ENCODE data around the gene GPR161.

Gene GPR161

DNA sequence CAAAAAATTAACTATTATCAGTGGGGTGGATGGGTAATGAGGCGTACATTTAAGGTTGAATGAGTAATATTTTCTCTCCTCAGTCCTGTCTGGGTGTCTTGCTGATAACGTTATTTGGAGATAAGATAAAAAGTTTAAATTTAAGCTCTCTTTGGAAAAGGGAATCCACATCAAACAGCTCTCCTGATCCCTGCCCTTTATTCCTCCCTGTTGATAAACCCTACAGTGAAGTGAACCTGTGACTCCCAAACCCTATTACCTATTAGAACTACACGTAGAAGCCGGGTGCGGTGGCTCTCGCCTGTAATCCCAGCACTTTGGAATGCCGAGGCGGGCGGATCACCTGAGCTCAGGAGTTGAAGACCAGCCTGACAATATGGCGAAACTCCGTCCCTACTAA lies 9.9 kb upstream of the GPR161 start:
- no peak for DNase-seq

DNA sequence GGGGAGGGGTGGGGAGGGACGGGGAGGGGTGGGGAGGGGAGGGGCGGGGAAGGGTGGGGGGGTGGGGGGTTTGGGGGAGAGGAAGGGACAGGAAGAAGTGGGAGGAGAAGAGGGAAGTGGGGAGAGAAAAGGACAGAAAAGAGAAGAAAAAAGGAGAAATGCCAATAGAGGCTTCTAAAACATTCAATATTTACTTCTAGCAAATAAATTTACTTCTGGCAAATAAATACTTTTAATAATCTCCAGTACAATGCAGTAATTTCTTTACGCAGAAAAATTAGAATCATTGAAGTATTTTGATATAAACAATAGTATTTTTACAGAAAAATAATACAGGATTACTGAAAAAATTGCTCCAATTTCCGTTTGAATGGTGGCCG lies 9.4 kb upstream of the GPR161 start:
- no peak for DNase-seq

DNA sequence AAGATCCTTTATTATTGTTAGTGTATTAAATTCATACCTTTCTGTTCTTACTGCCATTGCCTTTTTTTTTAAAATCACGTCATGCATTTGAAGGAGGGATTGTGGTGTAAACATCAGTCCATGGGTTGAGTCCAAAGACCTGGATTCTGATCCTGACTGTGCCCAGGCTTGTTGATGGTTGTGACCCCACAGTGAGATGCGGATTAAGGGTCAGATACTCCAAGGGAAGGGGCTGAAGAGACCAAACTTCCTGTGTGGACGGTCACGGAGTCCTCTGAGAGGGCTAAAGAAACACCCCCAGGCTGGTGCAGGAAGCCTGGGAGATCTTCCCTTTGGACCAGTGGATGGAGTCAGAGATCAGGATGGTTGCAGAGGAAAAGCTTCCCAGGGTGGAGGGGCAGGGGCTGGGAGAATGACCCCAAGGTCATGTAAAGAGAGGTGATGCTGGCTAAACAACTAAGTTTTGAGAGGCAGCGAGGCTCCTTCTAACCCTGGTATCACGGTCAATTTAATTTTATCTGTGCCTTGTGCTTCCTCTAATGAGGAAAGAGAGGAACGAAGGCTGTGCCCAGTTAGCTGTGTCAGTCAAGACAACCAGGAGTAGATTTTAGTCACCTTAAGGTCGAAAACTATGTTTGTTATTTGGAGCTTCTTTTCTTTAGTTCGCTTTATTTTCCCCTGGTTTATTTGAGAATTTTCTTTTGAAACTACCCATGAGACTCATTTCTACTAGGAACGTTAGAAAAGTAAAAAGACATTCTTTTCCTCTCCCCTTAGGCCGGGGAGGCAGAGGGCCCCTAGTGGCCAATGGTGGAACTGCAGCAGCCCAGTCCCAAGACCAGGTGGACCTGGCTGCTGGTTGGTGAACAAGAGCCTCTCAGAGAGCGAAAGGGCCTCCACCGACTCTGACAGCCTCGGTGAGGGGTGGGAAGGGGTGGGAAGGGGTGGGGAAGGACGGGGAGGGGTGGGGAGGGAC lies 8.7 kb upstream of the GPR161 start:
- DNase-seq, result peak; percentile 72

DNA sequence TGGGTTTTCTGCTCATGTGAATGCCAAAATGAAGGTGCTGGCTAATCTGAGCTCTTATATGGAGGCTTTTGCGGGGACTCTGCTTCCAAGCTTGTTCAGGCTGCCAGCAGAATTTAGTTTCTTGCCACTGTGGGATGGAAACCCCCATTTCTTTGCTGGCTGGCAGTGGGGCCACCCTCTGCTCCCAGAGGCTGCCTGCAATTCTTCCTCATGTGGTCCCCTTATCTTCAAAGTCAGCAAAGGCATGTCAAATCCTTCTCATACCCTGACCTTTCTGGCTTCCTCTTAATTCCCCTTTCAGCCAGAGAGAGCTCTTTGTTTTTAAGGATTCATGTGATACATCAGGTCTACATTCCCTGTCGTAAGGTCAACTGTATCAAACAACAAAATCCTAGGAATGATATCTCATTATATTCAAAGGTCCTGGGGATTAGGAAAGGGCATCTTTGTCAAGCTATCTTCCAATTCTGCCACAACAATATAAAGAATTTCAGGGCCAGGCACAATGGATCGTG lies 5.2 kb upstream of the GPR161 start:
- DNase-seq, result no peak

DNA sequence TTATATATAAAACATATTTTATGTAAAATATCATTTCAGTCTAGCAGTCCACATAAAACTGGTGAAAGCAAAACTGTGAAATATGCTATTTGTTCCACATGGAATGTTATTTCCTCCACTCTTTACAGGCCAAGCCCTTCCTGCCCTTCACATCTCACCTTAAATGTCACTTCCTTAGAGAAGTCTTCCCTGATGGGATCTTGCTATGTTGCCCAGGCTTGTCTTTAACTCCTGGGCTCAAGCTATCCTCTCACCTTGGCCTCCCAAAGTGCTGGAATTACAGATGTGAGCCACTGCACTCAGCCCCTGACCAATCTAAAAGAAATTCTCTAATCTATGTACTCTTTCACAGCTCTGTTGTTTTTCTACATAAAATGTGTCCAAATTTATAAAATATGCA lies 2.3 kb upstream of the GPR161 start:
- no peak for DNase-seq

DNA sequence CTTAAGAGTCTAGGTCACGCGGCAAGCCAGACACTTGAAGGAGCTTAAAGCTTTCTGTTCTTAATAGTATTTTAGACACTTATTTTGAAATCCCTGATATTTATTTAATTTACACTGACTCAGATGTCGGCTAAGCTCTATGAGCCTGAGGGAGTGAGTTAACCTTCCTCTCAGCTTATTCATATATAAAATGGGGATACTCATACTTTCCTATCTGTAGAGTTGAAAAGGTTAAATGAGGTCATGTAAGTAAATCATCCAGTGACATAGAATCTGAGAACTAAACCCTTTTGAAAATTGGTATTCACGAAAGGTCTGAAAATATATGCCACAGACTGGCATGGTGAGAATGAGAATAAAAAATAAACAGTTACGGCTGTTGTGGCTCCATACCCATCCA lies 1.4 kb upstream of the GPR161 start:
- no peak for DNase-seq

DNA sequence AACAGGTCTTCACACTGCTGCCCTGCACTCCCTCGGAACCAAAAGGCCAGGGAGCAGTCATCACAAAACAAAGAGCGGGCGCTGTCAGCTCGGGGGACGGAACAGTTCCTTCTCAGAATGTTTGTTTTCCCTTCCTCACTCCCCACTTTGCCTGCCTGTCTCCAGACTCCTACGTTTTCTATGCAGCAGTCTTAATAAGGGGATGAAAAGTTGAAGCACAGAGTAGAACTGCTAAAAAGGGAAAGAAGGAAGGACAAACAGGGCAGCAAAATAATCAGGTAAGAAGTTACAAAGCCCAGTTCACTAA lies 738 bp upstream of the GPR161 start:
- DNase-seq, result no peak

DNA sequence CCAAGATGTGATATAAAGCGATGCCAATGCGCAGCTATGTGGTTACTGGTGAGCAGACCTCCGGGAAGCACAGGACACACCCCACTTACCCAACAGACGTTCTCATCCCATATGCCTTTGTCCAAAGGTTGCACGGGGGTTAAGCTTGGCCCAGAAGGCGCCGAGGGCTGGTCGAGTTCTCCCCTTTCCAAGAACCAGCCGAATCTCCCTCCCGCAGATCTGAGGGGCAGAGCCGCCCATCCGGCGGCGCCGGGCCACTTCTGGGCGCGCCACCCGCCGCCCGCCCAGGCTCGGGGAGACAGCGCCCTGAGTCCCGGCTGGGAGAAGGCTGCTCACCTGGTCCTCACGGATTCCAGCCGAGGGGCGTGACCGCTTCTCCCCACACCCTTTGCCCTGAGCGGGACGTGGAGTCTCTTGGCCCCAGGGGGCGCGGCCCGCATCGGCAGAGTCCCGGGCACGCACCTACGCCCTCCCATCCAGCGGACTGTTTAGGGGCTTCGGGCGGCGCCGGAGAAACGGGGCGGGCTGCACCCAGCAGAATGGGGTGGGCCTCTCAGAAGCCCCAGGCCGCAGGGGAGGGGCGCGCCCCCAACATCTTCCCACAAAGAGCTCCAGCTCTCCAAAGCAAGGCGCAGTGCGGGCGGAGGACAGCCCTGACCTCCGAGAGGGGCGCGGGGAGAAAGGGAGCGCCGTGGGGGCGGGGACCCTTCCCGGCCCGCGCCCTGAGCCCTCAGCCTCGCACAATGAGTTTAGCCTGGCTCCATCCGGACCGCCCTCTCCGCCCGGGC lies 615 bp downstream of the GPR161 start:
- no peak for DNase-seq

DNA sequence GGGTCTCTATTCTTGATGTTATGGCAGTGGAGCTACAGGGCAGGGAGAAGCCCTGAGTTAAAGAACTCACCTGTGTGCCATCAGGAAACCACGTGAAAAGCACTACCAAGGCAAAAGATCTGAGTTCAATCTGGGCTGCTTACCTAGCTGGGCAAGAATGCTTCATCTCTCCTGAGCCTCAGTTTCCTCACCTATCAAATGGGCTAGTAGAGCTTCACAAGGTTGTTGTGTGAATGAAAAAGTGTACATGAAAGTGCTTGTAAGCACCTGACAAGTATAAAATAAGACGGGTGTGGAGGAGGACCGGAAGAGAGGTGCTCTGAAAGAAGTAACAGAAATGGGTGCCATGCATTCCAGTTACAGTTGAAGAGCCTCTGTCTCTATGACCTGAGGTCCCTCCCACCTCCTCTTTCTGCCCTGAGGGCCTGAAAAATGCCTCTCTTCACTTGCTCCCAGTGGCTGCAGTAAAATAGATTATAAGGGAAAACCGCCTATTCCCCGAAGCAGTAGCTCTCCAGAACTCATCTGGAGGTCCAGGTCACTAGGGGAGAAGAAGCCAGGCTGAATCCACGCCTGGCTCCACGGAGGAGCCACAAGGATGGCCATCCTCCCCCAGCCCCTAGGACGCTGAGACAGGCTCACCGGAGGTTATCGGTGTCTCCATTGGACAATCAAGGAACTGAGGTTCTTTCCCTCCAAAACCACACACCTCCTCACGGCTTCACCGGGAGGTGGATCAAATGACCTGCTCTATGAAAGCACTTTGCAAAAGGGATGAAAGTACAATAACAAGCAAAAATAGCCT lies 1.4 kb downstream of the GPR161 start:
- no peak for DNase-seq

DNA sequence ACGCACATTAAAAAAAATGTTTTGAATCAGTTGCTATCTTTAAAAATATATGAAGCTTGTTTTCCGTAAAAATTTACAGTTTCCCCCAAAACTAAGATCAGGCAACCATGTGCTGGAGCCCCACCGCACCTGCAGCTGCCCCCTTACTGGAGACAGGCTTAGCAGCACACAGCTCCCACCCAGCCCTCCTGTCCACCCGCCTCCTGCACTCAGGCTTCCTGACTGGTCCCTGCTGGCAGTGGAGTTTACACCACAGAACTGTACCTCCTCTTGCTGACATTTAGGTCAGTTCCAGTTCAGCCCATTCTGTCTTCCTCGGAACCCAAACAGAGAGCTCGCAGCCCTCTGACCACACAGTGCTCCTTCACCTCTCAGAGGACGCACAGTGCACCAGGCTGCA lies 2.1 kb downstream of the GPR161 start:
- no peak for DNase-seq

DNA sequence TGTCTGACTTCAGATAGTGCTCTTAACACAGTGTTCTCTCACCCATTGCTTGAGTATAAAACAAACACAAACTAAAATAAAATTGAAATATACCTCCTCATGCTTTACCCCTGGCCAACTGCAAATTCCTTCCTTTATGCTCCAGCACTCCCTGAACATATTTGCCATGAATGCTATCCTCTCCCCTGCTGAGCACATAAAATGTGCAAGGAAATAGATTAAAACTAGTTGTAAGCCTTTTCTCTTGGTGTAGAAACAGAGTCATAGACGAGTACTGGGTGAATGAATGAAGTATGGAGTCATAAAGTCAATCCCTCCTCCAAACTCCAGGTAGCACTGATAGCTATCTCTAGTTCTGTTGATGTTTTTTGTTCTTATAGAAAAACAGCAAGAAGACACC lies 2.6 kb downstream of the GPR161 start:
- no peak for DNase-seq

DNA sequence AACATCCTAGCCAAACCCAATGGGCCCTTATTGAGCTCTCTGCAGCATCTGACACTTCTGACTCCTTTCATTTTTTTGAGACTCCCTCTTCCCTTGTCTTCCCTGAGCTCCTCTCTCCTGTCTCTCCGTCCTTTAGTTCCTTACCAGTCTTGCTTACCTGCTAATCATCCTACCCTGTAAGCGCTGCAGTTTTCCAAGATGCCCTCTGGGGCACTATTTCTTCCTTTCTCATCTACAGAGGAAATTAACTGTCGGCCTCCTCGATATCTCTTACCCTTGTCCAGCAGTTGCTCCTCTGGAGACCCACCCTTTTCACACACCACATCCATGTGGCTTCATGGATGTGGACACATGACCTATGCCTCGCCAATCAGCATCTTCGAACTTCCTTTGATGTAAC lies 6.8 kb downstream of the GPR161 start:
- no peak for DNase-seq

DNA sequence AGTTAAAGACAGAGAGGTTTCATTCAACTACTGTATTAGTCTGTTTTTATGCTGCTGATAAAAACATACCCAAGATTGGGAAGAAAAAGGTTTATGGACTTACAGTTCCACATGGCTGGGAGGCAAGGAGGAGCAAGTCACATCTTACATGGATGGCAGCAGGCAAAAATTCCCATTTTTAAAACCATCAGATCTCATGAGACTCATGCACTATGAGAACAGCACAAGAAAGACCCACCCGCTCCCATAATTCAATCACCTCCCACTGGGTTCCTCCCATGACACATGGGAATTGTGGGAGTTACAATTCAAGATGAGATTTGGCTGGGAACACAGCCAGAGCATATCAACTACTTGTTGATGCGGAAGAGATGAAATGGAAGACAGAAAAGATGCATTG lies 9.2 kb downstream of the GPR161 start:
- DNase-seq, result no peak

DNA sequence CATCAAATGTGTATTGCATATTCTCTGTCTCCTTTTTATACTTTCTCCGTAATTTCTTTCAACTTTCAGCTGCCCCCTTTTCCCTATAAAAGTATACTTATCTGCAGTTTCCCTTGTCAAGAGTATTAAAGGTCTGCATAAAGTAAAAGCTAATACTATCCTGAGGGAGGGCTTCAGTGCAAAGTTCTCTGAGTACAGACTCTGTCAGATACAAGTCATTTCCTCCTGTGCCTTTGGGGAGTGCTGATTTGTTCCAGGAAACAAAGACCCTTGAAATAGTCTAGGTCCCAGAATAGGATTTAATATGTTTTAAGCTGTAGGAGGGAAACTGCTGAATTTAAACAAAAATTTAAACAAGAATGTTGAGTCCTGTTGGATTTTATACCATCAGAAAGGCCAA lies 11.7 kb downstream of the GPR161 start:
- DNase-seq, result no peak

DNA sequence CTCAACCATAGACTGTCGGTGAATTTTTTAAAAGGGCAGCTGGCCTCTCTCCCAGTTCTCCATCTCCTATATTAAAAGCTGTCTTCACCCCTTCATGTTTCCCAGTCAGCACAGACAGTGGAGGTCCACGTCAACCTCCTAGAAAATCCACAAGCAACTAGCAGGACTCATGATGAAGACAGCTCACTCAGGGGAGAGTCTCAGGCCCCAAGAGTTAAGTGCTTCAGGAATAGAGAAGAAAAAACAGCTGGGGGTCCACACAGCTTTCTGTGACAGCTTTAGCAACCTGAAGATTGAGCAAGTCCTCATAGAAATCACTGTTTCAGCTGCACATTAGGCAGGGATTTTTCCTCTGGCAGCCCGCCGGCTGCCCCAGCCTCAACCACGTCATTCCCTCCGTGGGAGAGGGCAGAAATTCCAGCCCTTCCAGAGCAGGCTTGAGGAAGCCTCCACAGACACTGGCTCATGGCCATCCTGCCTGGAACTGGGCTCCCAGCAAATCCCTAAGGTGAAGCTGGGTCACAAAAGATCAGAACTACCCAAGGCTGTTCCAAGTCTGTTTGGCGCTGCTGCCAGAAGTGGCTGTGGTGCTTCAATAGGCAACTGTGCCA lies 15.2 kb downstream of the GPR161 start:
- peak; percentile 7 for DNase-seq

DNA sequence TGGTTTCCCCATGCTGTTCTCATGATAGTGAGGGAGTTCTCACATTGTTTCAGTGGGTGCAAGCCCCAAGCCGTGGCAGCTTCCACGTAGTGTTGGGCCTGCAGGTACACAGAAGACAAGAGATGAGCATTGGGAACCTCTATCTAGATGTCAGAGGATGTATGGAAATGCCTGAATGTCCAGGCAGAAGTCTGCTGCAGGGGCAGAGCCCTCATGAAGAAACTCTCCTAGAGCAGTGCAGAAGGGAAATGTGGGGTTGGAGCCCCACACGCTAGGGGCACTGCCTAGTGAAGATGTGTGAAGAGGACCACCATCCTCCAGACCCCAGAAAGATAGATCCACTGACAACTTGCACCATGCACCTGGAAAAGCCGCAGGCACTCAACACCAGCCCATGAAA lies 17.0 kb downstream of the GPR161 start:
- no peak for DNase-seq

DNA sequence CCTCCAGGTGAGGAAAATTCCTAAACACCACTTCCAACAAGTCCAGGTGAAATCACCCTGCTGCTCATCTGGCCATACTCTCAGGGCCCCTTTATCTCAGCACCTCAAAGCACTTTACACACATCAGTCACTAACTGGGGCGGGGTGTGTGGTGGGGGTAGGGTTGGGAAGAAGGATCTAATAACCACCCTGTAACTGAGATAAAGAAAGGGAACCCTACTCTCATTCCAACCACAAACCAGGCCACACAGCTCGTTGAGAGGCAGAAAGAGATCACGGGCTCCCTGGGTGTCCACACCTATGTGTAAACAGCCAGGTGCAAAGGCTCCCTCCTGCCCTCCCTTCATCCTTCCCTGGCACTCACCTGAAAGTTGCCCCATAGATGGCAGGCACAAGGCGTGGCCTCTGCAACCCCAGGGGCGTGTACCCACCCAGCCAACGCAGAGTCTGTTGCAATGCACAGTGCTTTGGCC lies 20.4 kb downstream of the GPR161 start:
- no peak for DNase-seq

DNA sequence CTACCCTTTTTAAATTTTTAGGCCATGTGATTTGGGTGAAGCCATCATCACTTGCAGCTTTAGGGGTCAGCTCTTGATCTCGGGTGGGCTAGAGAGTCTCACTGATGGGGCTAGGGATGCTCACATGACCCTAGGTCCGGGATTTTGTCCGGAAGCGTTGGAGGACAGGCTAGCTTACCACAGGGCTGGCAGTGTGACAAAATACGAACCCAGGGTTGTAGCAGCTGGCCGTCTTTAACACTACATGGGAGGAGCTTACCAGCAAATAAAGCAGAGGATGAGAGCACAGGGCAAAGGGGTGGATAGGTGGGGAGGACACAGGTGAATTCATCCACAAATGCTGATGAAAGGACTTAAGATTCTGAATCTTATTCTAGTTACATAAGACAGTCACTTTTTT lies 21.9 kb downstream of the GPR161 start:
- DNase-seq, result no peak

DNA sequence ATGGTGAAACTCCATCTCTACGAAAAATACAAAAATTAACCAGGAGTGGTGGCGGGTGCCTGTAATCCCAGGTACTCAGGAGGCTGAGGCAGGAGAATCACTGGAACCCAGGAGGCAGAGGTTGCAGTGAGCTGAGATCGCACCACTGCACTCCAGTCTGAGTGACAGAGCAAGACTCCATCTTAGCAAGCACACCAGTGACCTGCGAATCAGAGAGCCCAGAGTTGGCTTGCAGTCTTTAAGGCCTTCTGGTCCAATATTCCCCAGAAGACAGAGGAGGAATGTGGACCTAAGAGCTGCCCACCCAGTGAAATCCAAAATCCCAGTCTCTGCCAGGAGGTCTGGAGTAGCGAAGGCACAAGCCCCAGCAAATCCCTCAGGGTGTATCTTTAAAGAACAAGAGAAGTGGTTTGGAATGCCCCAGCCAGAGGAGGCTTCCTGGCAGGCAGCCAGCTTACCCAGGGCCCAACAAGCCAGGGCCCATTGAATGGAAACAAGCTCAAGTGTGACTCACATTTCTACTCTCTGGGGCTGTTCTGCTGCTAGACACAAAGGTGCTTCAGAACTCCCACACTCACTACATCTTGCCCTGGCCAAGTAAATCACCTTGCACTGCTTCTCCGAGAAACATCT lies 23.9 kb downstream of the GPR161 start:
- peak; percentile 82 for DNase-seq

DNA sequence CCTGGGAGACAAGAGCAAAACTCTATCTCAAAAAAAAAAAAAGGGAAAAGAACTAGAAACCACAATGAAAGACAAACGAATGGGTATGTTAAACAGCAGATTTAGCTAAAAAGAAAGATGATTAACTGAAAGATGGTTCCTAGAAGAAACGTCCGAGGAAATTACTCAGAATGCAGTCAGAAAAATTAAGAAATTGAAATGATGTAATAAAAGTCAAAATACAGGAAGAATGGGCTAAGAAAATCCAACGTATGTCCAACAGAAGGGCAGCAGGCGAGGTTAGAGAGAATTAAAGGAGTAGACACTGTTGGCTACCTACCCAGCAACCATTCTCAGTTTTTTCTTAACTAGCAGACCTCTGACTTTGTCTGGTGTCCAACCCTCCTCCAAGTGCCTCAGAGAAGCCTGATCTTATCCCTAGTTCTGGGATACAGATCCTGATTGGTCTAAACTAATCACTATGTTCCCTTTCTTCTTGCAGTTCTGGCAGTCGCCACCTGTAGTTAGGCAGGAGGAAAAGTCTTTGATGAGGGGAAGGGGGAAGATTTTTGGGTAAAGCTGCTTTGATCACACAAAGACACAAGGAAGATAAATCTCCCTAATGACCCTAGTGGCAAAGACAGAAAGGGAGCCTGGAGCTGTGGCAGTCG lies 25.7 kb downstream of the GPR161 start:
- no peak for DNase-seq

DNA sequence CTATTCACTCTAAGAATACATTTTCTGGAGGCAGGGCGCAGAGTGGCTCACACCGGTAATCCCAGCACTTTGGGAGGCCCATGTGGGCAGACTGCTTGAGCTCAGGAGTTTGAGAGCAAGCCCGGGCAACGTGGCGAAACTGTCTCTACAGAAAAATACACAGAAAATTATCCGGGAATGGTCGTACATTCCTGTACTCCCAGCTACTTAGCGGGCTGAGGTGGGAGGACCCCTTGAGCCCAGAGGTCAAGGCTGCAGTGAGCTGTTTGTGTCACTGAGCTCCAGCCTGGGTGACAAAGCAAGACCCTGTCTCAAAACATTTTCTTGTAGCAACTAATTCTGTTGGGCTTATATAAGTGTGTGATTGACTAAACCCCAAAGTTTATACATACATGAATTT lies 30.5 kb downstream of the GPR161 start:
- no peak for DNase-seq

DNA sequence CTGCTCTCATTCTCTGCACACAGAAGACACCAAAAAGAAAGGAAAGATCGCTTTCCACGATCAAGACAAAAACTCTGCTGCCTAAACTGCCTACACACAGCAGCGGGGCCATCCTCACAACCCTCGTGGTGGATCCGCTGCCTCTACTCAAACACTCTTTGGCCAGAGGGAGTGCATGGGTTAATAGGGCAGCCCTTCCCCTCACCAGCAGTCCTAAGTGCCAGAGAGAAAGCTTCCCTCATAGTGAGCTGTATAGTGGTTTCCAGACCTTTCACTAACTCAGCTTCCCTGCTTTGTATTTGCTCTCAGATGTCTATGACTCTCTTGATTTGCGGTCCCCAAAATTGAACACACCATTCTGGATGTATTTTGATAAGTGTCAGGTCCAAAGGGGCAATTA lies 30.9 kb downstream of the GPR161 start:
- no peak for DNase-seq
